Muscle of leg (tissue), 11 donors: ENCODE data around the gene AGMAT. TPM values are rescaled to one million over a fixed set of nuclear protein-coding genes. Genes with fewer than 3 reads are reported as not detected.
"Not testable (repeated sequence)": the region's sequence is repeated elsewhere in the genome, so short reads cannot be mapped to it uniquely, and the experiment has no call there.

Experiments used
- DNase-seq: peaks from one replicate; pipeline ENCODE4 v3.0.0; 2013
- H3K27ac ChIP-seq: one replicate; pipeline ENCODE4 v1.5.1; 2013; ENCODE audit warnings: mild to moderate bottlenecking, low read length, control low read depth
- H3K27me3 ChIP-seq: one replicate; pipeline ENCODE4 v1.6.1; 2013; ENCODE audit warnings: low read length; ENCODE audit not compliant: control insufficient read depth, insufficient read depth
- H3K36me3 ChIP-seq: one replicate; pipeline ENCODE4 v1.6.1; 2013; ENCODE audit warnings: low read length; ENCODE audit not compliant: control insufficient read depth, insufficient read depth
- H3K4me1 ChIP-seq: one replicate; pipeline ENCODE4 v1.6.1; 2013; ENCODE audit warnings: low read length; ENCODE audit not compliant: control insufficient read depth, insufficient read depth
- H3K4me3 ChIP-seq: one replicate; pipeline ENCODE4 v1.5.1; 2013; ENCODE audit warnings: low read length, control low read depth
- H3K9me3 ChIP-seq: replicated peaks from 2 replicates; pipeline ENCODE4 v1.6.1; 2013; ENCODE audit warnings: low read depth, low read length; ENCODE audit not compliant: control insufficient read depth
- WGBS: methylation state at CpG from one replicate; pipeline ENCODE4 v1.1.5; 2013; ENCODE audit warnings: missing lambda C conversion rate; ENCODE audit not compliant: insufficient coverage; 5-methylcytosine and 5-hydroxymethylcytosine counted together
- polyA plus RNA-seq, 8 donors: library from polyadenylated mRNA; unstranded; fragments of 120-200 nt; gene quantifications; one replicate each; pipeline versions ENCODE4 v1.2.1 to v1.2.3, GENCODE V29; 2013; ENCODE audit warnings: inconsistent platforms in 1 of 8, low replicate concordance in 1 of 8; ENCODE audit not compliant: insufficient read length in 8 of 8, insufficient read depth in 1 of 8
- total RNA-seq: library from RNA; stranded (reverse); fragments of 120-200 nt; gene quantifications from one replicate; pipeline ENCODE4 v1.2.4, GENCODE V29; 2013

Gene AGMAT
- total and polyA plus RNA-seq, 9 donors, result 1.4 to 5.1 (median 2.8) TPM

DNA sequence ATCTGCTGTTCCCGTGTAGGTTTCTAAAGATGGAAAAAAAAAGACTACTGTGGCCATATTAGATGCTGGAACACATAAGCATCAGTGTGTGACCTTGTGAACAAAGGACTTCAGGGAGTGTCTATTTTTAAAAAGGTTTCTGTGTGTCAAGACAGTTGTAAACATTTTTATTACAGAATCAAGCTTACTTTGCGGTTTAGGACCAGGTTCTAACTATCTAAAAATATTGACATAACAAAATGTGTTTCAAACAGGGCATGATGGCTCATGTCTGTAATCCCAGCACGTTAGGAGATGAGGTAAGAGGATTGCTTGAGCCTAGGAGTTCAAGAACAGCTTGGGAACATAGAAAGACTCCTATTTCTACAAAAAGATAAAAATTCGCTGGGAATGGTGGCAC, 25.3 kb upstream of the AGMAT start:
- H3K4me1 ChIP-seq, result no peaks in the 10 kb centered on the region
- 80% methylated on average over 1 of the region's 4 CpGs for WGBS
- H3K27ac ChIP-seq, result no peak overlapping the region
- DNase-seq, result no peak
- no peaks in the 10 kb centered on the region for H3K9me3 ChIP-seq
- no peak overlapping the region for H3K4me3 ChIP-seq
- no peaks in the 10 kb centered on the region for H3K27me3 ChIP-seq
- H3K36me3 ChIP-seq, result no peaks in the 10 kb centered on the region

DNA sequence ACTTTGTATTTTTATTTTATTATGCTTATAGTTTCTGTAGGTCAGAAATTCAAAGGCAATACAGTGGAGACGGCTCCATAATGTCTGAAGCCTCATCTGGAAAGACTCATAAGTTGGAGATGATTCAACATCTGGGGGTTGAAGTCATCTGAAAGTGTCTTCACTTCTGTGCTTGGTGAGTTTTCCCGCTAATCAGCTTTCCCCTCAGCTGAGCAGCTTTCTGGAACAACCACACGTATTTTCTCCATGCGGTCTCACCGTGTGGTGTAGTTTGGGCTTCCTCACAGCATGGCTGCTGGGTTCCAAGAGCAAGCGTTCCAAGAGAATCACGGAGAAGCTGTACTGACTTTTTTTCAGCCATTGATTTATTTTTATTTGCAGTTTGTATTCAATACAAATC, 24.8 kb upstream of the AGMAT start:
- WGBS, result no CpG with 5 or more reads among the region's 7 CpGs
- no peaks in the 10 kb centered on the region for H3K4me1 ChIP-seq
- no peaks in the 10 kb centered on the region for H3K36me3 ChIP-seq
- H3K27ac ChIP-seq, result no peak overlapping the region
- DNase-seq, result no peak
- H3K4me3 ChIP-seq, result no peak overlapping the region
- H3K9me3 ChIP-seq, result no peaks in the 10 kb centered on the region
- no peaks in the 10 kb centered on the region for H3K27me3 ChIP-seq

DNA sequence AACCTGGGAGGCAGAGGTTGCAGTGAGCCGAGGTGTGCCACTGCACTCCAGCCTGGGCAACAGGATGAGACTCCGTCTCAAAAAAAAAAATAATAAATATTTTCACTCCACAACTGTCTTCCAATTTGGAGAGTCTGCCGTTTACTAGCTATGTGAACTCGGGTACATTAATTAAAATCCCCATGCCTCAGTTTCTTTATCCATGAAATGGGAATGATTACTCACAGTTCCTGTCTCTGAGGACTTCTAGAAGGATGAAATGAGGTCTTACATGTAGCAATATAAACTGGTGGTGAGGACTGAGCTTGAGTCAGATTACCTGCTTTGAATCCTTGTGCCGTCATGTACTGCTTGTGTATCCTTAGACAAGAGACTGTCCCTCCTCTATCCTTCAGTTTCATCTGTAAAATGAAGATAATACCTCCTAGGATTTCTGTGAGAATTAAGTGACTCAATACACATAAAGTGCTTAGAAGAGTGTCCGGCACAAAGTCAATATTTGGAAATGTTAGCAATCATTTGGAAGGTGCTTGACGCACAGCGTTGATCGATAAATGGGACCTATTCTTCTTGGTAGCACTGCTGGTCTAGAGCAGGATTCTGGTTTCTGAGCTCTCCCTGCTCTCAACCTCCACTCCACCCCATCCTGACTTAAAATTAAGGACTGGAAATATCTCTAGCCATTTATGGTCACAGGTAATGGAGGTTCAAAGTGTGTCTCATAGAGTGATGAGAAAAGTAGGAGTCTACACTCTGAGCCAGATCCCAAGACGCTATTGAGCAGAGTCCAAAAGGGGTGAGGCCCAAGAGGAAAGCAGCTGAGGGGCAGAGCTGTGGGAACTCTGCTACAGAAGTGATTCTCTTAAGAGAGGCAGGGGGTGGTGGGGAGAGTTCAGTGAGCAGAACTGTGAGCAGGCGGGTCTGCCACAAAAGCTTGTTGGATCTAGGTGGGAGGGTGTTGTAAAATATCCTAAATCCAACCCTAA, 20.8 kb upstream of the AGMAT start:
- Histone ChIP-seq H3K27me3 (no peaks in the 10 kb centered on the region), H3K27ac (no peak overlapping the region), H3K4me3 (no peak overlapping the region), H3K9me3 (no peaks in the 10 kb centered on the region), H3K36me3 (no peaks in the 10 kb centered on the region), H3K4me1 (peaks cover 8% of the 10 kb centered on the region)
- no peak for DNase-seq
- 60% methylated on average over 1 of the region's 11 CpGs for WGBS

DNA sequence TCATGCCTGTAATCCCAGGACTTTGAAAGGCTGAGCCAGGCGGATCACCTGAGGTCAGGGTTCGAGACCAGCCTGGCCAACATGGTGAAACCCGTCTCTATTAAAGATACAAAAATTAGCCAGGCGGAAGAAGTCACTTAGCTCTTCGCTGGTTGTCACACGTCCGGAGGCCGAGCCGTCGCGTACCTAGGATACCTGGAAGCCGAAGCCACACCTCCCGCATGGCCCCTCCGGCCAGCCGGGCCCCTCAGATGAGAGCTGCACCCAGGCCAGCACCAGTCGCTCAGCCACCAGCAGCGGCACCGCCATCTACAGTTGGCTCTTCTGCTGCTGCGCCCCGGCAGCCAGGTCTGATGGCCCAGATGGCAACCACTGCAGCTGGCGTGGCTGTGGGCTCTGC, 19.5 kb upstream of the AGMAT start:
- WGBS, result 97% methylated on average over 15 of the region's 21 CpGs
- H3K27ac ChIP-seq, H3K9me3 ChIP-seq, H3K27me3 ChIP-seq, H3K4me3 ChIP-seq, DNase-seq, H3K4me1 ChIP-seq, H3K36me3 ChIP-seq: not testable (repeated sequence)

DNA sequence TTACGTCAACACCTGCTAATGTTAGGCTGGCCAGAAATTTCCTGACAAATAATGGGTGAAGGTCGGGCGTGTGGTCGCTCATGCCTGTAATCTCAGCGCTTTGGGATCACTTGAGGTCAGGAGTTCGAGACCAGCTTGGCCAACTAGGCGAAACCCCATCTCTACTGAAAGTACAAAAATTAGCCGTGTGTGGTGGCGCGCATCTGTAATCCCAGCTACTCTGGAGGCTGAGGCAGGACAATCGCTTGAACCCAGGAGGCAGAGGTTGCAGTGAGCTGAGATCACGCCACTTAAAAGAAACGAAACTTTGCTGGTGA, 19.1 kb upstream of the AGMAT start:
- H3K36me3 ChIP-seq, DNase-seq, H3K27me3 ChIP-seq, H3K9me3 ChIP-seq, H3K4me1 ChIP-seq: not testable (repeated sequence)
- 56% methylated on average over 11 of the region's 13 CpGs for WGBS
- Histone ChIP-seq H3K27ac (peak overlapping the region; percentile 94), H3K4me3 (peak overlapping the region; percentile 92)

DNA sequence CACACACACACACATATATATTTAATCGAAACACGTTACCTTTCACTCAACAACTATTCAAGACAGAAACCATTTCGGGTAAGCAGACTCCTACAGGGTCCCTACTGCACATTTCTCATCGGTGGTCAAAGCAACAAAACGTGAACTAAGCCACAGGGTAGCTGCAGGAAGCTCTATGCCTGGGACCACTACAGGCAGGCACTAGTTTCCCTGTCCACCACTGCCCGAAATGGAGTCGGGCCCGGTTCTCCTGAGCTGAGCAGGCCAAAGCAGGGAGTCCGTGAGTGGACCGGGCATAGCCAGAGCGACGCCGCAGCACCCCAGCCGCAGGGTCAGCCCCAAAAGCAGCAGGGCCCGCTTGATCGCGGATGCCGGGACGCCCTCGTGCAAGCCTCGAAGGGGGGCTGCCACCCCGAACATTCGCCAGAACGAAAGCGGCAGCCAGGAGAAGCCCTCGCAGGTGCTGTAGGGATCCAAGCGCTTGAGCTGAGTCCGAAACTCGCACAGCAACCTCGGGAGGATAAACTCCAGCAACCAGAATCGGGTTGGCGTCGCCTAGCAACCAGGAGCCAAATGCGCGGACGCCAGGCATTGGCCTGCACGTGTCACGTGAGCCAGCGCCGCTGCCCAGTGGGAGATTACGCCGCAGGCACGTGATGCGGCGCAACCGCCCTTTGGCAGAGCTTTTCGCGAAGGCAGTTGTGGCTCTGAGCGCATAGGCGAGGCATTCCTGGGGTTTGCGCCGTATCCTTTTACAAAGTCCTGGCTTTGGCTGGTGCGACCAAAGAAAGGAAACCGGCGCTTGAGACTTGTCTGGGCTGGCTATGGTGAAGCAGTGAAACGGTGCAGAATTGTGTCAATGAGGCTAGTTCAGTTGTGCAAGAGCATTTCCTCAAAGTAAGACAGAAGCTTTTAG, 18.5 kb upstream of the AGMAT start:
- Histone ChIP-seq H3K4me3 (peak overlapping the region; percentile 92), H3K36me3 (no peaks in the 10 kb centered on the region), H3K9me3 (no peaks in the 10 kb centered on the region), H3K27ac (peak overlapping the region; percentile 95), H3K27me3 (no peaks in the 10 kb centered on the region), H3K4me1 (peaks cover 10% of the 10 kb centered on the region)
- DNase-seq, result peak; percentile 99
- 1% methylated on average over 56 of the region's 56 CpGs for WGBS

DNA sequence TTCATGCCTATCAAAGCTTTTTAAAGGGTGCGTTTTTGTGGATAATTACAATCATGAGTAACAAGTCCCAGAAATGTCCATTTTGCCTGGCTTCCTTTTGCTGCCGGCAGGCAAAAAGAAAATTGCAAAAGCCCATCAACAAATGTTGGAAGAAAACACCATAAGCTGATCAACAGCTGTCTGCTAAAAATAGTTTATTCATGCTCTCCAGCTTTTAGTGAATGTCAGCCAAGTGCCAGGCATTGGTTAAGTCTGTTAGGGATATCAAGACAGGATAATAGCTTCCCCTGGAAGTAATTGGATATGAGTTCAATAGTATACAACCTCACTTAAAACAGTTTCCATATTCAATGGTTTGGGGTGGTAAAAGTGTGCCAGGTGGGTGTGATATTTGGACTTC, 13.6 kb upstream of the AGMAT start:
- H3K36me3 ChIP-seq, result no peaks in the 10 kb centered on the region
- DNase-seq, result peak; percentile 81
- WGBS, result 33% methylated on average over 1 of the region's 2 CpGs
- peaks cover 16% of the 10 kb centered on the region for H3K4me1 ChIP-seq
- peak overlapping the region; percentile 71 for H3K27ac ChIP-seq
- no peak overlapping the region for H3K4me3 ChIP-seq
- no peaks in the 10 kb centered on the region for H3K9me3 ChIP-seq
- no peaks in the 10 kb centered on the region for H3K27me3 ChIP-seq

DNA sequence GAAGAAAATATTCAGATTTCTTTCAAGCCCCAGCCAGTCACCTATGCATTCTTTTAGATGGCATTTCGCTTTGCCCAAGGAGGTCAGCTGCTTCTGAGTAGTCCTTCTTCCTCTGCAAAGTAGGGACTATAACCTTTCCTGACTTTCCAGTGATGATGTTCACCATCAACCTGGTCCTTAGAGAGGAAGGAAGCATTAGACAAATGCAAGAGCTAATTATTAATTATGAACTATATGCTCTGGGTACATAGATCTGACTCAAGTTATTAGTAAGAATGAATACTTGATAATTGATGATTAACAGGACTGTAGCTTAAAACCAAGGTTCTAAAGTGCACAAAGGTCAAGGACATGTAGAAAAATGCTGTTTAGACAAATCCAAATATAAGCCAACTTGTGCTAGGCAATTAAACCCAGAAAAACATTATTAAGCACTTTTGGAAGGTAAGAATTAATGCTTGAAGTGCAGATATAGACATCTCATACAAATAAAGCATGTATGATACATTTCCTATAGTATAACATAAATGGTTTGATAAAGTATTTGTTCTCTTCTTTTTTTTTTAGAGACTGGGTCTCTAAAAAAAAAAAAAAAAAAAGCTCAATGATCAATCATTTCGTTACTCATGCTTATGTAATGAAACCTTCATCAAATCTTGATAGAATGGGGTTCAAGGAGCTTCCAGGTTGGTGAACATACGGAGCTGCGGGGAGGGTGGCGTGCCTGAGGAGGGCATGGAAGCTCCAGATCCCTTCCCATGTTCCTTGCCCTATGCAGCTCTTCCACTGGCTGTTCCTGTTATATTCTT, 11.2 kb upstream of the AGMAT start:
- Histone ChIP-seq H3K36me3 (no peaks in the 10 kb centered on the region), H3K9me3 (no peaks in the 10 kb centered on the region), H3K27me3 (no peaks in the 10 kb centered on the region), H3K4me3 (no peak overlapping the region), H3K4me1 (peaks cover 14% of the 10 kb centered on the region), H3K27ac (peak overlapping the region; percentile 69)
- no peak for DNase-seq
- no CpG with 5 or more reads among the region's 5 CpGs for WGBS

DNA sequence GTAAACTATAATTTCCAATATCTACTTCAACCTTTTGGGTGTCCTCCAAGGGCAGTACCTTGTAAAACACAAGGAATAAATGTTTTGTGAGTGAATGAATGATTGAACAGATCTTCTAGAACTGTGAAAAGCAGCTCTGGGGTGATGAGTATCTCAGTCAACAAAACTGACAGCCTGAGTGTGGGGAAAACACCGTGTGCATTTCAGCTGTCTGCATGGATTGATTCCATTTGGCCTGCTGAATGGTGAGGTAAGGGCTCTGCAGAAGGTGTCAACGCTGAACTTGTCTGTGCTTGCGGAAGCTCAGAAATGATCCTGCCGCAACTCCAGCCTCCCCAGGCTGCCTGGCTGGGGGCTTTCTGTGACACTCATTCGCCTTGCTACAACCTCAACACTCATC, 7.4 kb upstream of the AGMAT start:
- Histone ChIP-seq H3K4me3 (no peak overlapping the region), H3K9me3 (no peaks in the 10 kb centered on the region), H3K27me3 (no peaks in the 10 kb centered on the region), H3K36me3 (no peaks in the 10 kb centered on the region), H3K4me1 (peaks cover 8% of the 10 kb centered on the region), H3K27ac (no peak overlapping the region)
- no peak for DNase-seq
- 23% methylated on average over 1 of the region's 5 CpGs for WGBS
